IPS-18c (cell line): ENCODE data around the gene MIEF2.

Experiments
- H3K4me3 ChIP-seq: 2 replicates; pipeline ENCODE4 v1.7.0; 2013; ENCODE audit warnings: low read depth, mild to moderate bottlenecking, low read length, moderate library complexity; ENCODE audit not compliant: insufficient read depth
- H3K9me3 ChIP-seq: one replicate; pipeline ENCODE4 v1.6.1; 2013; ENCODE audit warnings: mild to moderate bottlenecking, low read length, moderate library complexity; ENCODE audit not compliant: control insufficient read depth, insufficient read depth

Gene MIEF2

GRCh38 chr17:18231164-18231563, 29.3 kb upstream of the MIEF2 start:
- Histone ChIP-seq H3K9me3 (no peaks in the 10 kb centered on the region), H3K4me3 (no peak overlapping the region)

- no peak overlapping the region for H3K4me3 ChIP-seq
- H3K9me3 ChIP-seq: no peaks in the 10 kb centered on the region
Observed at GRCh38 chr17:18233803-18234518, 26.5 kb upstream of the MIEF2 start.

GRCh38 chr17:18234853-18235380, 25.5 kb upstream of the MIEF2 start:
- H3K9me3 ChIP-seq: no peaks in the 10 kb centered on the region

GRCh38 chr17:18235743-18236256, 24.7 kb upstream of the MIEF2 start:
- H3K9me3 ChIP-seq: no peaks in the 10 kb centered on the region
- no peak overlapping the region for H3K4me3 ChIP-seq

More at GRCh38 chr17:18234853-18235380, 25.5 kb upstream of the MIEF2 start:
- H3K4me3 ChIP-seq: no peak overlapping the region

GRCh38 chr17:18236494-18236893, 24.0 kb upstream of the MIEF2 start:
- H3K9me3 ChIP-seq: no peaks in the 10 kb centered on the region
- no peak overlapping the region for H3K4me3 ChIP-seq

GRCh38 chr17:18237461-18237860, 23.0 kb upstream of the MIEF2 start:
- Histone ChIP-seq H3K9me3 (no peaks in the 10 kb centered on the region), H3K4me3 (no peak overlapping the region)

- H3K4me3 ChIP-seq: no peak overlapping the region
Observed at GRCh38 chr17:18238299-18238698, 22.2 kb upstream of the MIEF2 start.

GRCh38 chr17:18240449-18240848, 20.0 kb upstream of the MIEF2 start:
- H3K4me3 ChIP-seq: no peak overlapping the region
- H3K9me3 ChIP-seq: no peaks in the 10 kb centered on the region

More at GRCh38 chr17:18238299-18238698, 22.2 kb upstream of the MIEF2 start:
- H3K9me3 ChIP-seq: no peaks in the 10 kb centered on the region

- H3K9me3 ChIP-seq: no peaks in the 10 kb centered on the region
- H3K4me3 ChIP-seq: no peak overlapping the region
Observed at GRCh38 chr17:18241229-18241871, 19.1 kb upstream of the MIEF2 start.

- Histone ChIP-seq H3K4me3 (no peak overlapping the region), H3K9me3 (no peaks in the 10 kb centered on the region)
Observed at GRCh38 chr17:18245038-18245776, 15.3 kb upstream of the MIEF2 start.

- no peak overlapping the region for H3K4me3 ChIP-seq
- no peaks in the 10 kb centered on the region for H3K9me3 ChIP-seq
Observed at GRCh38 chr17:18246109-18246725, 14.2 kb upstream of the MIEF2 start.

GRCh38 chr17:18246880-18247612, 13.4 kb upstream of the MIEF2 start:
- H3K9me3 ChIP-seq: no peaks in the 10 kb centered on the region
- H3K4me3 ChIP-seq: peak overlapping the region; percentile 53

GRCh38 chr17:18247613-18248001, 12.9 kb upstream of the MIEF2 start:
- H3K9me3 ChIP-seq: no peaks in the 10 kb centered on the region
- H3K4me3 ChIP-seq: no peak overlapping the region

GRCh38 chr17:18248300-18248731, 12.1 kb upstream of the MIEF2 start:
- H3K9me3 ChIP-seq: no peaks in the 10 kb centered on the region
- no peak overlapping the region for H3K4me3 ChIP-seq

GRCh38 chr17:18248811-18249210, 11.7 kb upstream of the MIEF2 start:
- Histone ChIP-seq H3K4me3 (no peak overlapping the region), H3K9me3 (no peaks in the 10 kb centered on the region)

- Histone ChIP-seq H3K9me3 (no peaks in the 10 kb centered on the region), H3K4me3 (no peak overlapping the region)
Observed at GRCh38 chr17:18250259-18250658, 10.2 kb upstream of the MIEF2 start.

GRCh38 chr17:18250708-18251107, 9.8 kb upstream of the MIEF2 start:
- Histone ChIP-seq H3K9me3 (no peaks in the 10 kb centered on the region), H3K4me3 (no peak overlapping the region)
